Neural progenitor cell (in vitro differentiated cells): Measurements from ENCODE around the gene SPTBN1.

ENCODE experiments used
- CTCF ChIP-seq: fragments of 200-600 bp; sonication (generic); IDR thresholded peaks from 2 replicates; pipeline ENCODE4 v1.5.1; 2017; ENCODE audit warnings: antibody characterized with exemption, mild to moderate bottlenecking
- EZH2 ChIP-seq: fragments of 200-600 bp; sonication (generic); IDR thresholded peaks from 2 replicates; pipeline ENCODE4 v1.6.1; 2017; ENCODE audit warnings: antibody characterized with exemption, mild to moderate bottlenecking, moderate library complexity
- EZH2phosphoT487 ChIP-seq: fragments of 200-600 bp; sonication (generic); IDR thresholded peaks from 2 replicates; pipeline ENCODE4 v1.6.1; 2017; ENCODE audit warnings: antibody characterized with exemption

GRCh38 chr2:54691445-54692135 is 235.5 kb downstream of the SPTBN1 start:
- TF ChIP-seq EZH2phosphoT487 = no peak
- no peak for TF ChIP-seq CTCF
- TF ChIP-seq EZH2 = no peak
